Measurements from ENCODE around the gene IL1RL2.

IL1RL2 gene

DNA sequence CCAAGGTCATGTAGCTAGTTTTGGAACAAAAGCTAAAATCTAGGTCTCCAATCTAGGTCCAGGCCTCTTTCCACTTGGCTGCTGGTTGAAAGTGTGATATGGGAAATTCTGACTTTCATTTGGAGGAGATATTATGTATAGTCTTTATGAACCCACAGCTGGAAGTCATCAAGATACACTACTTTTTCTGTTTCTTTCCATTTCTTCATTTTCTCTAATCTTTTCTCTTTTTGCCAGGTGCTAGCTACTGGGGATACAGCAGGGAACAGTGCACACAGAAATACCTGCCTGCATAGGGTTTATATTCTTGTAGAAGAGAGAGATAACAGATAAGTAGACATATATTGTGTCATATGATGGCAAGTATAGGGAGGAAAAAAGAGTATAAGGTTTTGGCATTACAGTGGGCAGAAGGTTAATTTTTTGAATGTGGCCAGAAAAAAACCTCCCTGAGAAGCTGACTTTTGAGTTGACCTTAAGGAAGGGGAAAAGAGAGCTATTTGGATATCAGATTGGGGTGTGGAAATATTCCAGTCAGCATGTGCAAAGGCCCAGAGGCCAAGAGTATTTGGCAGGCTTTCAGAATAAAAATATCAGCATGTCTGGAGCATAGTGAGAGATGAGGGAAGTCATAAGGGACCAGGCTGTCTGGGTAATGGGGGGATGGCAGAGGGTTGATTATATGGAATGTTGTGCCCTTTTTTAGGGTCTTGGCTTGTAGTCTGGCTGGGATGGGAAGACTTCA is 28.6 kb upstream of the IL1RL2 start:
- no peak for DNase-seq (ENCODE audit: low spot score)

DNA sequence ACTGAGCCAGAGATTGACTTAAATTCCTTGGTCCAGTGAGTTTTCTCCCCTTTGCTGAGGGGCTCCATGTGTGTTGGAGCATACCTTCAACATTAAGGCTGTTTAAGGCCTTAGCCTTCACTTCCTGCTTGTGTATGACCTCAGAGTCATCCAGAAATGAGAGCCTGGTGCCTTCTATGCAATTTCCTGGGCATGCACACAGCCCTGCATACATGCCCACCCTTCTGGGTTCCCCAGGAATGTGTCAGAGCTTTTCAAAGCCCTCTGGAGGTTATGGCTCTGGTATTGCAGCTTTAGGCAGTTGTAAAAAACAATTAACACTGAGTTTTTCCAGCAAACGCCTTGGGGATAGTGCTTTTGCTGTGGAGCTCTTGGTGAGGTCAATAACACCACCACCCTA is 27.5 kb upstream of the IL1RL2 start:
- peak; percentile 23 for DNase-seq (ENCODE audit: low spot score)

DNA sequence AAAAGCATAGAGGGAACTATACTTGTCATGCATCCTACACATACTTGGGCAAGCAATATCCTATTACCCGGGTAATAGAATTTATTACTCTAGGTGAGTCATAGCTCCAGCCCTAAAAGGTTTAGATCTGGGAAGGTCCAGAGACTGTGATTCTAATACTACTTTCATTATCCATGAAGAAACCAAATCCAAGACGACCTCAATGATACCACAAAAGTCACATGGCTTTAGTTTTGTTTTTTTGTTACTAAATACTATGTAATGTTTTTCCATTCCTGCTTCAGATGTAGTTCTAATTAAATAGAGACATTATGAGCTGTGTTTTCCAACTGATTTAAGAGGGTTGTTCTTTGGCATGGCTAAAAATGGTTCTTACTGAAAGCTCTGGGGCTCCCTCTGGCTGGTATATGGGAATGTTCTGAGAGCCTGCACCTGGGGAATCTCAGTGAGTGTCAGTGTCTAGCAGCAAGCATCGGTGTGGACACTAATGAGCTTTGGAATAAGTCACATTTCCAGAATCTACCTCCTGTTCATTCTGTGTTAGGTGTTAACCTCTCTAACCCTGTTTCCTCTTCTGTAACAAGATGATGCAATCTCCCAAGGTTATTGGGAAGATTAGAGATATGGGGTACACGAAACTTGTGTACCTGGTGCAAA is 20.5 kb upstream of the IL1RL2 start:
- DNase-seq (ENCODE audit: low spot score), result no peak

DNA sequence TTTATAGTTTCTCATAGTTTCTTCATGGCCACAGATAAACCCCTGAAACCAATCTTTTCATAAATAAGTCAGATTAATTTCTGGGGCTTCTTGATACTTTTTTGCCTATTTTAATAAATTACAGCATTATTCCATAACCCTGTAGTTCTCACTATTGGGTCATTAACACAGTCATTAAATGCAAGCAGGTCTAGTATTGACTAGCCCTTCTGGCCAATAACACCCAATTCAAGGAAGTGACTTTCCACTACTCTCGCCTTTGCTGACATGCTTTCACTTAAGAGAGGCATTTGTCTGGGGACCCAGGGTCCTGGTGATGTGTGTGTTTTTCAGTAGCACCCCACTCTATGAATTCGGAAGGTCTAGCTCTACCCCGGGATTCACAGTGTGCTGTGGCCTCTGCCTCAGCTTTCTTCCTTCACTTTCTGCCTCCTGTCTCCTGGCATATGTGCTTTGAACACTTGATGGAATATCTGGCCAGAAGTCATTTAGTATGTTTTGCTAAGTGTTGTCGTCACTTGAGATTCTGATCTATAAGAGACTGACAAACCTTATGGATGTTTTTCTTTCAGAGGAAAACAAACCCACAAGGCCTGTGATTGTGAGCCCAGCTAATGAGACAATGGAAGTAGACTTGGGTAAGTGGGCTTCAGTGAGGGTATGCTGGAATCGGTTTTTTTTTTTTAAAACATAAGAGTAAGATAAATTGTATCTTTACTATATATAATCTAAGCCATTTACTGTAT is 18.6 kb upstream of the IL1RL2 start:
- DNase-seq (ENCODE audit: low spot score), result no peak

DNA sequence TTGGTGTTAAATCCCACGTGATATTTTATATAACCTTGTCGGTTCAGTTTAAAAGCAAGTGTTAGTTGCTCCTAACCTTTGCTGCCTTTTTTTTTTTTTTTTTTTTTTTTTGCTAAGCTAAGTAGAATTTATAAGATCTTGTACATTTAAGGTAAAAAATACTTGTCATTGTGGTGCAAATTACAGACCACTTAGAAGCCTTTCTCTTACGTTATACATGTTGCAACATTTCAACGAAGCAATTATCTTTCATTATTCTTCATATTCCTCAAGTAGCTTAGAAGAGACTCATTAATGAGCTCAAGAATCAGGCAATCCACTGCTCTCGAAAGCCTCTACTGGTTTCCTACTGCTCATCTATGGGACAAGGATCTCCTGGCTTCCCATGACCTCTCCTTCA is 14.9 kb upstream of the IL1RL2 start:
- DNase-seq (ENCODE audit: low spot score), result no peak

DNA sequence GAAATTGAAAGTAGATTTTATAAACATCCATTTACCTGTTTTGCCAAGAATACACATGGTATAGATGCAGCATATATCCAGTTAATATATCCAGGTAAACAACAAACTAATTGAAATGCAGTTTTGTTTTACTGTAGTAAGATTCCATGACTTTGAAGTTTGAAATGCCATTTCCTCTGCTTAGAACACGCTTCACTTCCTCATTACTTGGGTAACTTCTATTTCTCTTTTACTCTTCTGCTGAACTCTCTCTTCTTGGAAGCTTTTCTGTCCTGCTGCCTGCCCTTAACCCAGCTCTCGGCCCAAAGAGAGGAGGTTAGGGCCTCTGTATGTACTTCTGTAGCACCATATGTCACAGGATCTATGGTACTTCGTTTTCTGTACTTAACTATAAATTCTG is 14.1 kb upstream of the IL1RL2 start:
- no peak for DNase-seq (ENCODE audit: low spot score)

DNA sequence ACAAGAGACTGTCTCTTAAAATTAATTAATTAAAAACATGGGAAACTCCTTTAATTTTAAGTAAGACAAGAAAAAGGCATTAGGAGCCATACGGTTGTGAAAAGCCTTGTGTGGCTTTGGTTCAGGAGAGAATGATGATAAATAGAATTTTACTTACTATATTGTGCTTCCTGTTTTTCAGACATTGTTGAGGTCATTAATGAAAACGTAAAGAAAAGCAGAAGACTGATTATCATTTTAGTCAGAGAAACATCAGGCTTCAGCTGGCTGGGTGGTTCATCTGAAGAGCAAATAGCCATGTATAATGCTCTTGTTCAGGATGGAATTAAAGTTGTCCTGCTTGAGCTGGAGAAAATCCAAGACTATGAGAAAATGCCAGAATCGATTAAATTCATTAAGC is 10.7 kb upstream of the IL1RL2 start:
- no peak for DNase-seq (ENCODE audit: low spot score)

DNA sequence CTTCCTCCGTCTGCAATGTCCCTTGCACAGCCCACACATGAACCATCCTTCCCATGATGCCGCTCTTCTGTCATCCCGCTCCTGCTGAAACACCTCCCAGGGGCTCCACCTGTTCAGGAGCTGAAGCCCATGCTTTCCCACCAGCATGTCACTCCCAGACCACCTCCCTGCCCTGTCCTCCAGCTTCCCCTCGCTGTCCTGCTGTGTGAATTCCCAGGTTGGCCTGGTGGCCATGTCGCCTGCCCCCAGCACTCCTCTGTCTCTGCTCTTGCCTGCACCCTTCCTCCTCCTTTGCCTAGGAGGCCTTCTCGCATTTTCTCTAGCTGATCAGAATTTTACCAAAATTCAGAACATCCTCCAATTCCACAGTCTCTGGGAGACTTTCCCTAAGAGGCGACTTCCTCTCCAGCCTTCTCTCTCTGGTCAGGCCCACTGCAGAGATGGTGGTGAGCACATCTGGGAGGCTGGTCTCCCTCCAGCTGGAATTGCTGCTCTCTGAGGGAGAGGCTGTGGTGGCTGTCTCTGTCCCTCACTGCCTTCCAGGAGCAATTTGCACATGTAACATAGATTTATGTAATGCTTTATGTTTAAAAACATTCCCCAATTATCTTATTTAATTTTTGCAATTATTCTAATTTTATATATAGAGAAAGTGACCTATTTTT is 8.9 kb upstream of the IL1RL2 start:
- no peak for DNase-seq (ENCODE audit: low spot score)

DNA sequence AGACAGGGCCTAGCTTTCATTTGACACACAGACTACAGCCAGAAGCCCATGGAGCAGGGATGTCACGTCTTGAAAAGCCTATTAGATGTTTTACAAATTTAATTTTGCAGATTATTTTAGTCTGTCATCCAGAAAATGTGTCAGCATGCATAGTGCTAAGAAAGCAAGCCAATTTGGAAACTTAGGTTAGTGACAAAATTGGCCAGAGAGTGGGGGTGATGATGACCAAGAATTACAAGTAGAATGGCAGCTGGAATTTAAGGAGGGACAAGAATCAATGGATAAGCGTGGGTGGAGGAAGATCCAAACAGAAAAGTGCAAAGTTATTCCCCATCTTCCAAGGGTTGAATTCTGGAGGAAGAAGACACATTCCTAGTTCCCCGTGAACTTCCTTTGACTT is 7.8 kb upstream of the IL1RL2 start:
- DNase-seq (ENCODE audit: low spot score), result no peak

DNA sequence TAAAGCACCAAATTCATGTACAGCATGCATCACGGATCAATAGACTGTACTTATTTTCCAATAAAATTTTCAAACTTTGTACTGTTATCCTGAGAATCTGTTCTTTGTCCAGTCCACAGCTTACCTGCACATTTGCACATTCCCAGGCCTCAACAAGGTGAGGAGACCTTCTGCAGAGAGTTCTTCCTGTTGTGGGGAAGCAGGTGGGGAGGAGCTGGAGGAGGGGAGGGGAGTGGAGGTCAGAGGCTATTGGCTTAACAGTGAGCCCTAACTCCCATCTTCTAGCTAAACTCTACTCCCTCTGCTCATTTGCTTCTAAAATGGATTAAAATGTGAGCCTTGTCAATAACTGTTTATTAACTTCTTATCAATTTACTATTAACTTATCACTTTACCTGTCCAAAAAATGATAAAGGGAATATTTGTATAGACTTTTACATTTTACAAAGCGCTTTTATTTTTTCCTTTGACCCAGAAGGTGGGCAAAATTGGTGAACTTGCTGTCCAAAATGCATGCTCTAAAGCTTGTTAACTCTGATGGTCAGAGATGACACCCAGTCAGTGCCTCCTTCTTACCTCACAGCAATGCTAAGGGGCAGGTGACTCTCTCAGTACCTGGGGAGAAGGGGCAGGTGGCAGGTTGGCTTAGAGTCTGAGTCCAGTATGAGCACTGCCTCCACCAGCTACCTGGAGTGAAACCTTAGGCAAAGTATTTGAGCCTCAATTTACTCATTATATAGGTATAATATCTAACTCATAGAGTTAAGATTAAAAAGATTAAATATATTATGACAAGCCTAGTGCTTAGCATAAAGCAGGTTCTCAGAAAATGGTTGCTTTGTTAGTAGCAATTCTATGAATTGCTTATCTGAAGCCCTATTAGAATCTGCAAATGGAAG is 6.8 kb upstream of the IL1RL2 start:
- no peak for DNase-seq (ENCODE audit: low spot score)

DNA sequence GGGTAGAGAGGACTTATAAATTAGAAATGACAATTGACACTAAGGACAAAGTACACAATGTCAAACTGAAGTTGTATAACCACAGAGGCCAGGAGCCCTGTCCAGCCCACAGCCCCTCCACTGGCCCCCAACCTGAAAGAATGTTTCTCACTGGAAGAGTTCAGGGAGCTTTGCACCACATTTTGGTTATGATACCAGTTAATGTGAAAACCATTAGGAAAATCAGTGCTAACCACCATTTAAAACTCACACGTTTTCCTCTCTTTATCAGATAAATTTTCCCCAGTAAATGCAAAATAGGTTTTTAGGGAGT is 6.2 kb upstream of the IL1RL2 start:
- DNase-seq (ENCODE audit: low spot score), result no peak

DNA sequence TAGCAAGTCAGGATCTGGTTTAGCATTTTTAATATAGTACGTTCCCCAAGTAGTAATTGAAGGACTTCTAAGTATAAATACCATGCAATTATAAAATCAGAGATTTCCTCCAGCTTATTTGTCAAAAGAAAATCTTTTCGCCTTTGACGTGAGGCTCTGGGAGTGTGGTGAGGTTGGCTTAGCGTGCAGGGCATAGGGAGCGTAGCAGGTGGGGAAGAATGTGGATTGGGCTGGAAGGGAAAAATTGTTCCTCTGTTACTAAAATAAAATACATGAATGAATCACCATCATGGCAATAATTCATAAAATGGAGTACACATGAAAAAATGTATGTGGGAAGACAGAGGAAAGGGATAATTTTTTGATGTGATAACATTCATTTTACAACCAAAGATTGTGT is 5.4 kb upstream of the IL1RL2 start:
- DNase-seq (ENCODE audit: low spot score), result no peak

DNA sequence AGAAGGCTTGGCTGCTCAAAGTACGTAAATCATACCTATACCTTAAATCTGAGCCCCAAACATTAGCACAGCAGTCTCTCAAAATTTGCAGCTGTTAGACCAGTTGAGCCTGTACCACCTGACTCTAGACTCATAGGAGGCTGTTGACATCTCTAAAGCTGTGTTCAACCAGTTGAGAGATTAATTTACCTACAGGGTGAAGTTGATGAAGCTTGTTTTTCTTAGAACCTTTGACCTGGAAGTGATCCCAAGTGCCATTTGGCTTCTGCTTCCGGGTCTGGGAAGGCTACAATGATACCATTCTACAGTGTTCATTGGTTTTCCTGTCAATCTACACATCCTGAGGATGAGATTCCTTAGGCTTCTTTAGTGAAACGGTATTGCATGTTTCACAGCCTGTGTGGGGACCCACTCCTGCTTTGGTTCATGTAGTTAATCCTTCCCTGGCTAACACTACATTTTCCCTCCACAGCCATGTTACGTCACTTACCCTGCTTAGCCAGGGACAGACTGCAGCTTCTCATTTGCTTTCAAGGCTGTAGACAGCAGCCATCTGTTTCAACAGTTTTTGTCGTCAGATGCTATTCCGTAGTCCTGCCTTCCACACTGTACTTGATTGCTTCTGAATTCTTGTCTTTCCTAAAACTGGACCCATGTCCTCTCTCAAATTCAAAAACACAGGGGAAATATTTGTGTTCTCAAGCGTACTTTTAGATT is 4.7 kb upstream of the IL1RL2 start:
- DNase-seq (ENCODE audit: low spot score), result no peak

DNA sequence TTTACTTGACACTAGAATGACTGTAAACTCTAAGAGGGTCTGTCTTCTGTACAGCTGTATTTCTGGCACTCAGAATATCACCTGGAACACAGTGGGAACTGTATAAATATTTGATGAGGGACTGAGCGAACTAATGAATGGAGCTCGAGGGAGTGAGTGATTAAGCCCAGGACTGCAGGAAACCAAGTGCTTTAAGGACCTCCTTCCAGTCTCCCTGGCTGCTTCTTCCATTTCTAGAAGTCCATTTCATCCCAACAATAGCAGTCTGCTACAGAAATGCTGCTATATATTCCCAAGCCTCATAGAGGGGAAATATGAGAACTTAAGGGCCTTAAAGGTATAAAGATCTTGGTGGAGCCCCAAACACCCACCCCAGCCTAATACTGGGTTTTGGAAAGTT is 2.8 kb upstream of the IL1RL2 start:
- DNase-seq (ENCODE audit: low spot score), result no peak

DNA sequence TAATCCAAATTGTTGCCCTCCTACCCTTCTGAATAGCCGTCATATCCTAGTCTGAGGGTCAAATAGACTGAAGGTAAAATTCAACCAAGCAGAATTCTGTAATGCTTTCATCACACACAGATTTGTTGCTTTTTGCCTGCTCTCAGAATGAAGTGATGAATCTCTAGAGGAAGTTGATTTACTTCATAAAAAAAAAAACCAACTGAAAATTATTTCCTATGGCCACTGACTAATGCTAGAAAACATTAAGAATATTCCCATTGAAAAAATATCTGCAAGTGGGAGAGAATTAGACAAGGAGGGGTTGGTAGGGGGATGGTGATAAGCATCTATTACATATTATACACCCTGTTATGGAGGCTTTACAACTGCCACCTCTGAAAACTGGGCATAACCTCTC is 2.3 kb upstream of the IL1RL2 start:
- DNase-seq (ENCODE audit: low spot score), result no peak

DNA sequence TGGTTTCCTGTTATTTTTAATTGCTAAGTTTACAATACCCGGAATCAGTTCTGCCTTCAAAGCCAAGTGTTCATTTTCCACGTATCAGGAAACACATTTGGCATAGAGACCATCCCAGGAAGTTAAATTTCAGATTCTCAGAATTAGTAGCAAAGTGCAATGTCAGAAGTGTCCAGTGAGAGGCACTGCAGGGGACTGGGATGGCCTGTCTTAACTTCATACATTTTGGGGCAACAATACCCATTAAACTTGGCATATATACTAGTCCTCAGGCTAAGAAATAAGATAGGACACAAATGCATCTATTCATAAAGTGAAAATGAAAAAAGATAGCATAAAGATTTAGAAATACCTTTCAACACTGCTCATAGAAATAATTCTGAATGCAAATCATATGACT is 1.5 kb upstream of the IL1RL2 start:
- DNase-seq (ENCODE audit: low spot score), result peak; percentile 30

DNA sequence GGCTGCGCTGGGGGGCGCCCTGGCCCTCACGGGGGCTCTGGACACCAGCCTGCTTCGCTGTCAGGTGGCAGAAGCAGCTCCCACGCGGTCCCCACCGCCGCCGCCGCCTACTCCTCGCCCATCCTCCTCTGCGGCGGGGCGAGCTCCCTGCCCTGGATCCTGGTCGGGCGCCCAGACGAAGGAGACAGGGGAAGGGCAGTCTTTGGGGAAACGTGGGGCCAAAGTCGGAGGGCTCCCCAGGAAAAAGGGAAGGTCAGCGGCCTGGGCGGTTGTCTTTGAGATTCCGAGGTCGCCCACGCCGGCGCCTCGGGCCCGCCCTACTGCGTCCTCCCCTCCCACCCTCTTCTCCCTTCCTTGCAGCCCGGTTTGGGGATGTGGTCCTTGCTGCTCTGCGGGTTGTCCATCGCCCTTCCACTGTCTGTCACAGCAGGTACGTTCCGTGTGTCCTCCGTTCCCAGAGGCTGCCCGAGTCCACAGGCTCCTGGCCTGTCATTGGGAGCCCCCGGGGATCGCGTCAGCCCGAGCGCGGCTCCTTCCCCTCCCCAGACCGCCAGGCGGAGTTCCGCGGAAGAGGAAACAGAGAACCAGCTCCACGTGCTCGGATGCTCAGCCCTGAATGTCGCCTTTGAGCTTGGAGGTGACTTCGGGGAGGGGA is 800 bp downstream of the IL1RL2 start:
- peak; percentile 19 for DNase-seq (ENCODE audit: low spot score)

DNA sequence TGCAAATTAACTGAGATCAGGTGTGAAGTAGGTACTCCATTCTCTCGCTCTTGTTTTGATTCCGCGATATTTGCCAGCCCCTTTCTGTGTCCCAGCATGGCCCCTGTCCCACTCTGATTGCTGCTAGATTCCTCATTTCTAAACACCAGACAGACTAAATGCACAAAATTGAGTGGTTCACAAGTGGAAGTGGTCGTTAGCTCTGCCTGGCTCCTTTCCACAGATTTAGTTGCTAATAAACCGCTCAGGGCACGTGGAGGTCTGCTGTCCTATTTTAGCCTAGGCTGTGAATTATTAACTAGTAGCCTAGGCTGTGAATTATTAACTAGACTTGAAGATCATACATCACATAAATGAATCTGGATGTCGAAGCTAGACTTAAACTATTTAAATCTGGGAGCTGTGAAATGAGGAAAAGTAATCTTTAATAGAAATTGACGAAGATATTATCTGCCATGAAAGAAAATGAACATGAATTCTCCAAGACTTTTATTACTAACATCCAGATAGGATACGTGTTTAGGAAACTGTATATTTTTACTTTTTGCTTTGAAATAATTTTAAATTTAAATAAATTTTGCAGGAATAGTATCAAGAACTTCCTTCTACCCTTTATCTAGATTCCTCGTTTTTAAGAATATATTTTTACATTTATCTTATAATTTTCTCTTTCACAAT is 3.7 kb downstream of the IL1RL2 start:
- DNase-seq (ENCODE audit: low spot score), result no peak

DNA sequence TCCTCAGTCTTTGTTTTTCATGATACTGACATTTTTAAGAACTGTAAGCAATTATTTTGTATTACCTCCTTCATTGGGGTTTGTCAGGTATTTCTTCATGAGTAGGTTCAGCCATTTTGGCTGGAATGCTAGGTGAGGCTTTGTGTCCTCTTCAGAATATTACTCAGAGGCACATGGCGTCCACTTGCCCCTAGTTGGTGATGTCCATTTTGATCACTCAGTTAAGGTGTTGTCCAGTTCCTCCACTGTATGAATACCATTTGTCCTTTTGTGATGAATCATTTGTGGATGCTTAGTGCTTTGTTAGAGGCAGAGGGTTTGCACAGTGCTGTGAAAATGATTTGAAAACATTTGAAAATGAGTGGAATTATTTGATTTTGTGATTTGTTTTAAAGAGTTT is 4.7 kb downstream of the IL1RL2 start:
- DNase-seq (ENCODE audit: low spot score), result no peak

DNA sequence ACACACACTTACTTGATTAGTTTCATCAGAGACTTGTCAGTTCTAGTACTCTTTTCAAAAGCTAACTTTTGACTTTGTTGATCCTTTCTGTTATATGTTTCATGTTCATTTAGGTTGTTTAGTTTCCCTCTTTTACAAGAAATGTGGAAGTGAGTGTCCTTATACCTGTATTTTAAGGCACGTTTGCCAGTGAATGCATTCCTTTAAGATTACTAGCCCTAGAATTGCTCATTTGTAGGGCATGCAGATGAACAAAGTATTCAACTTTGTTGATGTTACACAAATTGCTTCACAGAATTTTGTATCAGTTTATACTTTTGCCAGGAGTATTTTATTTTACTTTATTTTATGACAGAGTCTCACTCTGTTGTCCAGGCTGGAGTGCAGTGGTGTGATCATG is 6.3 kb downstream of the IL1RL2 start:
- no peak for DNase-seq (ENCODE audit: low spot score)
